Activated effector memory CD4-positive, alpha-beta T cell treated with anti-CD3 and anti-CD28 coated beads, Interleukin-2, amount 50 U/mL, for 16 hours (primary cell): ENCODE results near the gene ATP5F1D.

Experiments used
- DNase-seq: peaks from one replicate; pipeline ENCODE4 v3.0.0-alpha.2; 2020

The ATP5F1D gene

DNA sequence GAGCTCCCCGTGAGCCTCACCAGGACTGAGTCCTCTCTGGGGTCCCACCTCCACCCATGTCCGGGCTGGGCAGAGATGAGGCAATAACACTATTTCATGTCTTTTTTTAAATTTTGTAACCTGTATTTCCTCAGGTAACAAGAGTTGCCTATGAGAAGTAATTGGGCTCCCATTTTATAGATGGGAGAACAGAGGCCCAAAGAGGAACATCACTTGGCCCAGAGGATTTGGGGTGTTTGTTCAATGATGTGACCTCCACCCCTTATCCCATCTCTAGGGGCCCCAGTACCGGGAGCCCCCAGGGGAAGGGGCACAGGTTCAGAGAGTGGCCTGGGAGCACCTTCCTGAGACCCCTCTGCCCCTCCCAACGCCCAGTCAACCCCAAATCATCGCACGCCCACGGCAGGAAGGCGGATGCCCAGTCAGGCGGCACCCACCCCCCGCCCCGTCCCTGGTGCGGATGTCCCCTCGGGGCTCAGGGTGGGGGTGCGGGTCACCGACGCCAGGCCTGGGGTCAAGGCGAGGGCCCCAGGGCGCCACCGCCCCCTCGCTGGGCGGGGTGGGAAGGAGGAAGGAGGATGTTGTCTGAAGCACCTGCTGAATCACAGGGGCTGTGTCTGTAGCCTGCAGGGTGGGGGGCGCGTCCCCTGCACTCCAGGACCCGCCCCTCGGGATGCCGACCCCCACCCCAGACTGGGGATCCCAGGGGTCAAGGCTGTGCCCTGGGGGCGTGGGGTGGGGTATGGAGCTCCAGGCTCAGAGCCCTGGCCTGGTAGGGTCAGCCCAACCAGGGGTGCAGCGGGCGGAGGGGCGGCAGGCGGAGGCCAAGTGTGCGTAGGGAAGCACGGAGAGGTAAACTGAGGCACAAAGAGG, 18.6 kb downstream of the ATP5F1D start:
- peak; percentile 83 for DNase-seq

GRCh38 chr19:1260749-1261537, 19.4 kb downstream of the ATP5F1D start:
- DNase-seq: peak; percentile 99

GRCh38 chr19:1261538-1261797, 19.9 kb downstream of the ATP5F1D start:
- DNase-seq: no peak

GRCh38 chr19:1261798-1262622, 20.5 kb downstream of the ATP5F1D start:
- peak; percentile 77 for DNase-seq

GRCh38 chr19:1262623-1263123, 21.1 kb downstream of the ATP5F1D start:
- no peak for DNase-seq

GRCh38 chr19:1263188-1263587, 21.6 kb downstream of the ATP5F1D start:
- DNase-seq: no peak

GRCh38 chr19:1264801-1265614, 23.5 kb downstream of the ATP5F1D start:
- DNase-seq: no peak

- DNase-seq: peak; percentile 80
These were observed 24.1 kb downstream of the ATP5F1D start for GRCh38 chr19:1265615-1266128.

GRCh38 chr19:1266129-1266915, 24.8 kb downstream of the ATP5F1D start:
- peak; percentile 95 for DNase-seq

GRCh38 chr19:1266916-1267476, 25.4 kb downstream of the ATP5F1D start:
- peak; percentile 93 for DNase-seq

- no peak for DNase-seq
These were observed 26.1 kb downstream of the ATP5F1D start for GRCh38 chr19:1267477-1268225.

DNA sequence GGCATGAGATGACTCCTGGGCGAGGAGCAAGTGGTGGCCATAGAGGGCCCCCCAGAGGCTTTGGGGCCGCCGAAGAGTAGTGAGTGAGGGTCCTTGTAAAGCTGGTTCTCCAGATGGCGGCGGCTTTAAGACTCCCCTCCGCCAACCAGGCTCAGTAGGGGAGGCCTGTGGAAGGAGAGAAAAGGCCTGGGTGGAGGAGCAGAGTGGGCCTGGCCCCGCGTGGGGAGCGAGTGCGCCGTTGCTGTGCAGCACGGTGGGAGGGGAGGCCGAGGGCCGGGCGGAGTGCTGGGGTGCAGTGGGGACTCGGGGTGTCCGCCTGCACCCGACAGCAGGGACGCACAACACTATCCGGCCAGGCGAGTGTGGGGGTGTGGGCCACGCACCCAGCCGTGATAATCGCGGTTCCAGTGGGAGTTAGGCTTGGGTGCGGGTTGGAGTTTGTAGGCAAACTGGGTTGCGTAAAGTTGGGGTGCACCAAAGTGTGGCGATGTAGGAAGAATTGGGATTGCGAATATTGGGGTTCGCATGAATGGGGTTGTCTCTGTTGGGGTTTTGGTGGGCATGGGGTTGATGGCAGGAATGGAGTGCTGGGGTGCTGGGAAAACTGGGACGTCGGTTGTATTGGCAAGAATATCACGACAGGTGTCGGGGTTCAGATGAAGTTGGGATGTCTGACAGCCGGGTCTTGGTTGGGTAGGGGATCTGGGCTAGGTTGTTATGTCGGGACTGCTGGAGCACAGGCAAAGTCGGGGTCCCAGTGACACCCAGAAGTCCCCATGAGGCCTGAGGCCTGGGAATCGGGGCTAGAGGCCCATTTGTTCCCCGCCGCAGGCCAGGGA, 26.9 kb downstream of the ATP5F1D start:
- no peak for DNase-seq

- peak; percentile 100 for DNase-seq
These were observed 27.5 kb downstream of the ATP5F1D start, which contains the start of gene CIRBP for GRCh38 chr19:1269065-1269477. Gene CIRBP, plus strand, starts transcription at chr19:1269332. Its CDS starts 1,602 bp downstream, at chr19:1270934.

DNA sequence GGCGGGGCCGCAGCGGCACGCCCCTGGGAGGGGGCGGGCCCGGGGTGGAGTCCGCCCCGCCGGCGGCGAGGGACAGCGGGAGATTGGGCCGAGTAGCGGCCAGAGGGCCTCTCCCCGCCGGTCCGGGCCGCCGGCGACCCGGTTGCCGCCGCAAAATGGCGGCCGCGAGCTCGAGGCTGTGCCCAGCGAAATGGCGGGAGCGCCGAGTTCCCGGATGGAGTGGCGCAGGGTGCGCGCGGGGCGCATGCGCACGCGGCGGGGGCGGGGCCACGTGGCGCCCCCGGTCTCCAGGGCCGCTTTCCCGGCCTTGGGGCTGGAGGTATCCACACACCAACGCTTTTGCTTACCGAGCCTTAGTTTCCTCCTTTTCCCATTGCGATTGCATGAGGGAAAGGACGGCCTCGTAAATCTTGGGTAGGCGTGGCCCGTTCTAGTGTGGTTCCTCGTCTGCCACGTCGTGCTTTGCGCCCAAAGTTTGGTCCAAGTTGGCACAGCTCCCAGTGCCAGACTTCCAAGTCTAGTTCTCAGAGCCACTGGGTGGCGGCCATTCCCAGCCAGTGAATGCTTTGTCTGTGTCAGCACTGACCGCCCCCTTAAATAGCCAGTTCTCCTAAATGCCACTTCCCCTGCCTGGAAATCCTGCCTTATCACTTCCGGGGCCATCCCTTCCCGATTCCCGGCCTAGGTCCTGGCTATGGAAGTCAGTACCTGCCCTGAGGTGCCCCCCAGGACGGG, 28.1 kb downstream of the ATP5F1D start:
- DNase-seq: peak; percentile 95

GRCh38 chr19:1270213-1270853, 28.8 kb downstream of the ATP5F1D start:
- DNase-seq: no peak

GRCh38 chr19:1270854-1271527, 29.4 kb downstream of the ATP5F1D start:
- peak; percentile 68 for DNase-seq
